ENCODE measurements around the gene CTNNA2.

Gene CTNNA2

DNA sequence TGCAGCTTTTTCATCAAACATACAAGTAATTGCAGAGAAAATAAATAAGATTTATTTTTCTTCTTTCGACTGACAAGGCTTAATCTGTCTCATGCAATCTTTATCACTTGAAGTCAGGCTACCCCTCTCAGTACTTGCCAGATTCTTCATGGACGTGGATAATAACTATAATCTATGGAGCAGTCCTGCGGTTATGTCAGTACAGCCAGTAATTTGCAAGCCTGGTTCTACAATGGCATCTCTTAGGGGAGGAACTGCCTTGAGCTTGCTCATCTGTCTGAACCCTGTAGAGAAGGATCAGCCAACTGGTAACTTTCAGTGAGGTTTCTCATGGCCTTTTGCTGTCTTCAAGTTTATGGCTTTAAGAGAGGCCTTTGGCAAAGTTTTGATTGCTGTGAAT lies 827.2 kb downstream of the CTNNA2 start:
- no peak overlapping the region for H3K4me3 ChIP-seq (ENCODE audit: low read depth, low read length)
- TF ChIP-seq, protein P1, sequence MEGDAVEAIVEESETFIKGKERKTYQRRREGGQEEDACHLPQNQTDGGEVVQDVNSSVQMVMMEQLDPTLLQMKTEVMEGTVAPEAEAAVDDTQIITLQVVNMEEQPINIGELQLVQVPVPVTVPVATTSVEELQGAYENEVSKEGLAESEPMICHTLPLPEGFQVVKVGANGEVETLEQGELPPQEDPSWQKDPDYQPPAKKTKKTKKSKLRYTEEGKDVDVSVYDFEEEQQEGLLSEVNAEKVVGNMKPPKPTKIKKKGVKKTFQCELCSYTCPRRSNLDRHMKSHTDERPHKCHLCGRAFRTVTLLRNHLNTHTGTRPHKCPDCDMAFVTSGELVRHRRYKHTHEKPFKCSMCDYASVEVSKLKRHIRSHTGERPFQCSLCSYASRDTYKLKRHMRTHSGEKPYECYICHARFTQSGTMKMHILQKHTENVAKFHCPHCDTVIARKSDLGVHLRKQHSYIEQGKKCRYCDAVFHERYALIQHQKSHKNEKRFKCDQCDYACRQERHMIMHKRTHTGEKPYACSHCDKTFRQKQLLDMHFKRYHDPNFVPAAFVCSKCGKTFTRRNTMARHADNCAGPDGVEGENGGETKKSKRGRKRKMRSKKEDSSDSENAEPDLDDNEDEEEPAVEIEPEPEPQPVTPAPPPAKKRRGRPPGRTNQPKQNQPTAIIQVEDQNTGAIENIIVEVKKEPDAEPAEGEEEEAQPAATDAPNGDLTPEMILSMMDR (IDR thresholded peaks at IDR 0.05; ENCODE audit: borderline replicate concordance, insufficient read depth, low read depth, low read length) = no peak

DNA sequence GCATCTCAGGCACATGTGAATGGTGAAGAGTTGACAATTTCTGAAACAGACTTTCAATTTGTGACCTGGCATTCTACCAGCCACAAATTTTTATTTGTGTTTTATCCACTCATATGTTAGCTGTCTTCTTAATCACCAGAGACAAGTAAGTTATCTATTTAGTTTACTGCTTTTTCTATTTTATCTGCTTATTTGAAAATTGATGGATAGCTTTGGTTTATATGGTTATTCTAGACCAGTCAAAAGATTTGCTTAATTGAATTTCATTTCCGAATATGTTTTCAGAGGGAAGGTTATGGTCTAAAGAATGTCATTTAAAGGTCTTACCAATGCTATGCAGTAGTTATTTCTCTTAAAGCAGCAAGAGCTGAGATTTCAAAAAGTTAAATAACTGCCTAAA lies 835.2 kb downstream of the CTNNA2 start:
- no peak overlapping the region for H3K4me3 ChIP-seq (ENCODE audit: low read depth, low read length)
- TF ChIP-seq, protein P1 (IDR thresholded peaks at IDR 0.05; ENCODE audit: borderline replicate concordance, insufficient read depth, low read depth, low read length) = no peak

DNA sequence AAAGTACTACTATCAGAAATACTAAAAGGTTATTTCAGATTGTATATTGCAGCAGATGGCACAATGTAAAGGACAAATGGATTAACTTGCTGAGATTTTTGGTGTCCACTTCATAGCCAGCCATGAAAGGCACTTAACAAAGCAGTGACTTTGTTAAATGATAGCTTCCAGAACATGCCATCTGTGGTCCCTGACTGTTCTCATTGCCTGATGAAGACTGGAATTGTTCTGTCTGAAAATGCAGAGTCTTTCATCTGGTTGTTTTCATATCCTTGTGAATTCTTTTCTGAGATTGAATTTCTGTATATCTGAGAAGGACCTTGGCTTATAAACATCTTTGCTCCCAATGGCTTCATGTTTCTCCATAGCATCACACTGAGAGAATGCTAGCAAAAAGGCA lies 836.1 kb downstream of the CTNNA2 start:
- TF ChIP-seq, protein P1 (IDR thresholded peaks at IDR 0.05; ENCODE audit: borderline replicate concordance, insufficient read depth, low read depth, low read length) = no peak
- H3K4me3 ChIP-seq (ENCODE audit: low read depth, low read length) = no peak overlapping the region

DNA sequence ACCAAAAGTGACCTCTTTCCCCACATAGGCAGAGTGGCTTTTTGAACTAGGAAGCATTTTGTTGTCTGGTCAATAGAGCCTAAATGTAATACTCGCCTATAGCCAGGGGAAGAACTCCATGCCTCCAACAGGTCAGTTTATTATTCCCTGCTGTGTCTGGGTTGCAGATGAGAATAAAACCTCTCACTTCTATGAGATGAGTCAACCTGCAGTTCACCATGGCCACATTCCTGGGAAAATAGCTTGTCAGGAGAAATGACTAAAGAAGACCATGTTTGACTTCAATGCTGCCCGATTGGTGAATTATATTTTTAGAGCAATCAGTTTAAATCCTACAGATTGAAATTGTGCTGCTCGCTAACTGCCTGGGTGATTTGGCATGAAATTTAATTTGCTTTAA lies 838.4 kb downstream of the CTNNA2 start:
- H3K4me3 ChIP-seq (ENCODE audit: low read depth, low read length) = no peak overlapping the region
- TF ChIP-seq, protein P1 (IDR thresholded peaks at IDR 0.05; ENCODE audit: borderline replicate concordance, insufficient read depth, low read depth, low read length) = no peak

DNA sequence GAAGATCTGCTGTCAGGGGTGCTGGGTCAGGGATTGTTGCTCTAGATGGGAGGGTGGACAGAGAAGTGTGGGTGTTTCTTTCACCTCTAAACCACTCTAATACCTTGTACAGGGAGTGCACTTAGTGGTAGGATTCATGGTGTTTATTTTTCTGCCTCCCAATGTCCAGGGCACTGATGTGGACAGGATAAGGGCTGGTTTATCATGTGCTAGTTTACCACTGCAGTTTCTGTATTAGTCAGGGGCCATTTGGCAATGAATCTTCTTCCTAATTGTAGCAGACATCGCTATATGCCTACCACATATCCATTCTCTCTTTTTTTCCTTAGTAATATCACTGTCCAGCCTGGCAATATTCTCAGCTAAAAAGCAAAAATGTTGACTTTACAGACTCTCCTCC lies 842.0 kb downstream of the CTNNA2 start:
- no peak overlapping the region for H3K4me3 ChIP-seq (ENCODE audit: low read depth, low read length)
- TF ChIP-seq, protein P1 (IDR thresholded peaks at IDR 0.05; ENCODE audit: borderline replicate concordance, insufficient read depth, low read depth, low read length) = no peak

DNA sequence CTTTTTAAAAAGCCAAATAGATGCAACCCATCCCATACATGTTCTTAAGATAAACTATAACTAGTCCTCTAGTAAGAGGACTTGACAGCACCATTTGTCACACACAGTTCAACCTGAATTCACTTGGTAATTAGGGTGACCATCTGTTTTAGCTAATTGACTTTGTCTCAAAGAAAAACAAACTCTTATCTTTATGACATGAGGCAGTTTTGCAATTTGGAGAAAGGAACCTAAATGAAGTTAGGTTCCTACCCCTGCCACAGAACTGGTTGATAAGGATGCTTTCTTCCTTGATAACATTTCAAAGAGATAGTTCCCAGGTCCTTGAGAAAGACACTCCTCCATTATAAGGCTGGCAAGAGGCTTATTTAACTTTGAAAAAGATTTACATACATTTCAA lies 849.1 kb downstream of the CTNNA2 start:
- TF ChIP-seq, protein P1 (IDR thresholded peaks at IDR 0.05; ENCODE audit: borderline replicate concordance, insufficient read depth, low read depth, low read length) = no peak

DNA sequence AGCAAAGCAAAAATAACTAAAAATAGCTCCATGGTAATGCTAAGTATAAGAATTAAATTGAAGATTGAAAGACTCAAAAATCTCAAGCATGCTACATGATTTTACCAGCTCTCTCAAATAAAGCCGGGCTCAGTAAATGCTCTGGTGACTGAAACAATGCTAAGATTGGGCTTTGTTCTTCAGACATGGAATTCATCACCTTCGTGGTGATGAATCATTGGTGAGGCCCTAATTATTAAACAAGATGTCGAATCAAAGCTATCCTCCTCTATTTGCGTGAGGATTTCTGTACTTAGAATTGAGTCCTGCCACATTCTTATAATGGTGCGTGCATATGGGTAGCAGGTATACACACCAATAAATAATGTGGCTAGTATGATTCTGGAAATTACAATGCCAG lies 850.5 kb downstream of the CTNNA2 start:
- H3K4me3 ChIP-seq (ENCODE audit: low read depth, low read length) = no peak overlapping the region
- TF ChIP-seq, protein P1 (IDR thresholded peaks at IDR 0.05; ENCODE audit: borderline replicate concordance, insufficient read depth, low read depth, low read length) = no peak

More for the DNA sequence above, 849.1 kb downstream of the CTNNA2 start:
- no peak overlapping the region for H3K4me3 ChIP-seq (ENCODE audit: low read depth, low read length)
